Pancreas (tissue), 10 donors: Measurements from ENCODE around the gene APOC4. TPM values are rescaled to one million over a fixed set of nuclear protein-coding genes. Genes with fewer than 3 reads are reported as not detected.

Experiments used
- ATAC-seq, 4 donors: fragments of 200-7000 bp; cut with Tn5 transposase; one replicate each; pipeline versions ENCODE4 v1.8.0 to v1.9.1; 2020; ENCODE audit warnings: mild to moderate bottlenecking in 4 of 4, moderate library complexity in 4 of 4
- DNase-seq, 6 donors: peaks; one replicate each; pipeline ENCODE4 v3.0.0-alpha.2; 2020
- FAIRE-seq: peaks from 2 replicates; lab custom pipeline; 2012; peaks lifted over from hg19 to GRCh38; lab: Jason Lieb, UNC
- H3K27ac ChIP-seq, 4 donors: fragments of 200-600 bp; sonication (generic); 1 replicate in 3 of 4; 2 replicates in 1 of 4; pipeline versions ENCODE4 v1.5.0 to v1.8.0; 2020
- H3K27me3 ChIP-seq, 4 donors: fragments of 200-600 bp; one replicate each; pipeline ENCODE4 v1.8.0; 2021
- H3K36me3 ChIP-seq, 3 donors: fragments of 200-600 bp; sonication (generic) in 1 of 3; one replicate each; pipeline versions ENCODE4 v1.5.0 to v1.8.0; 2020 to 2021
- H3K4me1 ChIP-seq, 3 donors: fragments of 200-600 bp; one replicate each; pipeline ENCODE4 v1.8.0; 2021
- H3K4me3 ChIP-seq, 4 donors: fragments of 200-600 bp; sonication (generic) in 2 of 4; one replicate each; pipeline versions ENCODE4 v1.5.0 to v1.8.0; 2020 to 2021
- H3K9me3 ChIP-seq, 4 donors: fragments of 200-600 bp; one replicate each; pipeline ENCODE4 v1.8.0; 2021
- WGBS, 2 donors: extraction: QIAGEN DNeasy Blood & Tissue Kit; methylation state at CpG; one replicate each; pipeline ENCODE4 v1.1.7; 2013; 5-methylcytosine and 5-hydroxymethylcytosine counted together
- intact Hi-C, 3 donors: fragments of 100-400 bp; cut with DNase I; formaldehyde crosslinking; loops; one replicate each; pipeline versions ENCODE4 v1.11.1 to v1.14.2; 2022
- polyA plus RNA-seq, 2 donors: library from polyadenylated mRNA; stranded (reverse); fragments of 200-250 nt; gene quantifications; one replicate each; pipeline ENCODE4 v1.2.3, GENCODE V29; 2013
- total RNA-seq, 6 donors: library from RNA; stranded (reverse); fragmentation: NEBNext Ultra II Directional in 4 of 6; extraction: Animal tissue kit (Norgen Biotek cat#: 25700) in 4 of 6; gene quantifications; one replicate each; pipeline versions ENCODE4 v1.2.1 to v1.2.4, GENCODE V29; 2021 to 2023
- TF ChIP-seq, protein P1 (sequence below), 4 donors: fragments of 200-600 bp; sonication (generic) in 3 of 4; IDR thresholded peaks; one replicate each; pipeline versions ENCODE4 v1.5.0 to v1.8.0; 2021; ENCODE audit warnings: antibody characterized with exemption in 4 of 4
- donor health status: healthy with polysubstance abuse.
- donor health status: DM: no; HTN: no; CAD: no; lungs with moderate emphysema.
- donor health status: DM: no; HTN: no; CAD: no.
- donor health status: control.
- donor health status: control.
- donor health status: Bipolar disorder and iron deficiency.
- donor health status: DM: yes; HTN: yes; CAD: no.
- donor health status: DM: no; HTN: no; CAD: no.
- donor health status: DM: no; HTN: no; CAD: no.
- donor health status: DM: yes; HTN: yes; CAD: no.

Gene APOC4
- total and polyA plus RNA-seq, 8 donors = 0.47 TPM; not detected in 7

DNA sequence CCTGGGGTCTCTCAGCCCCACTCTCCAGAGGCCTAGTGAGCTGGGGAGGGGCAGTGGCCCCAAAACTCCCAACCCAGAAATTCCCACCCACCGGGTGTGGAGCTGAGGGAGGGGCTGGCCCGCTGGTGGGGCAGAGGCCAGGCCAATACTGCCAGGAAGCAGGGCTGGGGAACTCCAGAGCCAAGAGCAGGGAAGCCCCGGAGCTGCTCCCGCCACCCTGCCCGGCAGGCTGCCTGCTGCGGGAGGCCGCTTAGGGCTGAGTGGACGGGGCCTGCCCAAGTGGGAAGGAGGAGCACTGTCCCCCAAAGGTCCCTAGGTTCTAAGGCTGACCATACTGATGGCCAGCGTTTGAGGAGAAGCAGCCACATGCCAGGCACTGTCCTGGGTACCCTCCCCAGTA lies 46.2 kb downstream of the APOC4 start:
- ATAC-seq = peak in 1 of 4 donors; percentile 37
- DNase-seq = no peak
- peaks cover 0 to 31% (median 8%) of the 10 kb centered on the region in 3 donors for H3K36me3 ChIP-seq
- H3K9me3 ChIP-seq = no peaks in the 10 kb centered on the region
- FAIRE-seq = no peak
- TF ChIP-seq, protein P1, sequence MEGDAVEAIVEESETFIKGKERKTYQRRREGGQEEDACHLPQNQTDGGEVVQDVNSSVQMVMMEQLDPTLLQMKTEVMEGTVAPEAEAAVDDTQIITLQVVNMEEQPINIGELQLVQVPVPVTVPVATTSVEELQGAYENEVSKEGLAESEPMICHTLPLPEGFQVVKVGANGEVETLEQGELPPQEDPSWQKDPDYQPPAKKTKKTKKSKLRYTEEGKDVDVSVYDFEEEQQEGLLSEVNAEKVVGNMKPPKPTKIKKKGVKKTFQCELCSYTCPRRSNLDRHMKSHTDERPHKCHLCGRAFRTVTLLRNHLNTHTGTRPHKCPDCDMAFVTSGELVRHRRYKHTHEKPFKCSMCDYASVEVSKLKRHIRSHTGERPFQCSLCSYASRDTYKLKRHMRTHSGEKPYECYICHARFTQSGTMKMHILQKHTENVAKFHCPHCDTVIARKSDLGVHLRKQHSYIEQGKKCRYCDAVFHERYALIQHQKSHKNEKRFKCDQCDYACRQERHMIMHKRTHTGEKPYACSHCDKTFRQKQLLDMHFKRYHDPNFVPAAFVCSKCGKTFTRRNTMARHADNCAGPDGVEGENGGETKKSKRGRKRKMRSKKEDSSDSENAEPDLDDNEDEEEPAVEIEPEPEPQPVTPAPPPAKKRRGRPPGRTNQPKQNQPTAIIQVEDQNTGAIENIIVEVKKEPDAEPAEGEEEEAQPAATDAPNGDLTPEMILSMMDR (IDR thresholded peaks at IDR 0.05) = no peak
- WGBS, 2 donors = 87 to 91% methylated on average over 9 of the region's 9 CpGs
- no peak overlapping the region for H3K4me3 ChIP-seq
- H3K27me3 ChIP-seq = no peaks in the 10 kb centered on the region
- intact Hi-C loops = no loop called here
- no peaks in the 10 kb centered on the region for H3K4me1 ChIP-seq
- no peak overlapping the region for H3K27ac ChIP-seq

DNA sequence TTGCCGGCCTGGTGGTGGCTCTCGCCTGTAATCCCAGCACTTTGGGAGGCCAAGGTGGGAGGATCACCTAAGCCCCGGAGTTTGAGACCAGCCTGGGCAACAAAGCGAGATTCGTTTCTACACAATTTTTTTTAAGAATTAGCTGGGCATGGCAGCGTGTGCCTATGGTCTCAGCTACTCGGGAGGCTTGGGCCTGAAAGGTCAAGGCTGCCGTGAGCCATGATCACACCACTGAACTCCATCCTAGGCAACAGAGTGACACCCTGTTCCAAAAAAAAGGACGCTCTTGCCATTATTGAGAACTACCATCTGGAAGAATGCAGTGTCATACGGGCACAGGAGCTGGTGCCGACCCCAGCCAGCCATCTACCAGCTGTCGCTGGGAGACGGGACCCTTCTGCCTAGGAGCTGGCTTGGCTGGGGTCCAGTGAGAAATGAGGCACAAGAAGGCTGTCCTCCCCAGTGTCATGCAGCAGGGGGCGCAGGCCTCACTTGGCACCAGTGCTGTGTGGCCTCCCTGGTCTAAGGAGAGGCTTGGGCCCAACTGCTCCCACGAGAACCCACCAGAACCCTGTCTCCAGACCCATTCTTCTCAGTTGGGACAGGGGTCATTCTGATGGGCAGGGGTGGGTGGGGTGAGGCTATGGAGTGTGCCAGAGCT lies 47.0 kb downstream of the APOC4 start:
- Histone ChIP-seq H3K9me3 (no peaks in the 10 kb centered on the region), H3K36me3 (peaks cover 0 to 31% (median 8%) of the 10 kb centered on the region in 3 donors), H3K27me3 (no peaks in the 10 kb centered on the region), H3K27ac (no peak overlapping the region), H3K4me1 (no peaks in the 10 kb centered on the region), H3K4me3 (no peak overlapping the region)
- FAIRE-seq (no peak), ATAC-seq (peak; percentile 41 to 68 (median 66)), DNase-seq (peak in 5 of 6 donors; percentile 39 to 78 (median 67))
- intact Hi-C loops = no loop called here
- WGBS, 2 donors = 77 to 79% methylated on average over 15 of the region's 15 CpGs
- TF ChIP-seq, protein P1 (IDR thresholded peaks at IDR 0.05) = peak; percentile 10 to 33 (median 20)

DNA sequence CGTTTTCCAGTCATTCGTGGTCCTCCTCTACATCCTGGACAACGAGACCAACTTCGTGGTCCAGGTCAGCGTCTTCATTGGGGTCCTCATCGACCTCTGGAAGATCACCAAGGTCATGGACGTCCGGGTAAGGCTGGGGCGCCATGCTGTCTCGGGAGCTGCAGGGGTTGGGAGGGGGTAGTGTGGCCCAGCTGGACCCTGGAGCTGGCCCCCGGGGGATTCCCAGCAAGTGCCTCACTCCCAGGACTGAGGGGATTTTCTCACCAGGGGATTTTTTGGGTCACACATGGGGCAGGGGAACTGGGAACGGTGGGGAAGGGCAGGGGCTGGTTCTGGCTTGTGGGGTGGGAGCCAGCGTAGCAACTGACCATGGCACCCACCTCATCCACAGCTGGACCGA lies 48.4 kb downstream of the APOC4 start:
- Histone ChIP-seq H3K27me3 (no peaks in the 10 kb centered on the region), H3K4me3 (no peak overlapping the region), H3K27ac (no peak overlapping the region), H3K9me3 (no peaks in the 10 kb centered on the region), H3K36me3 (peaks cover 0 to 31% (median 8%) of the 10 kb centered on the region in 3 donors), H3K4me1 (no peaks in the 10 kb centered on the region)
- WGBS, 2 donors = 85 to 88% methylated on average over 14 of the region's 14 CpGs
- peak in 1 of 4 donors; percentile 23 for ATAC-seq
- intact Hi-C loops = no loop called here
- FAIRE-seq = no peak
- DNase-seq = no peak
- TF ChIP-seq, protein P1 (IDR thresholded peaks at IDR 0.05) = no peak

DNA sequence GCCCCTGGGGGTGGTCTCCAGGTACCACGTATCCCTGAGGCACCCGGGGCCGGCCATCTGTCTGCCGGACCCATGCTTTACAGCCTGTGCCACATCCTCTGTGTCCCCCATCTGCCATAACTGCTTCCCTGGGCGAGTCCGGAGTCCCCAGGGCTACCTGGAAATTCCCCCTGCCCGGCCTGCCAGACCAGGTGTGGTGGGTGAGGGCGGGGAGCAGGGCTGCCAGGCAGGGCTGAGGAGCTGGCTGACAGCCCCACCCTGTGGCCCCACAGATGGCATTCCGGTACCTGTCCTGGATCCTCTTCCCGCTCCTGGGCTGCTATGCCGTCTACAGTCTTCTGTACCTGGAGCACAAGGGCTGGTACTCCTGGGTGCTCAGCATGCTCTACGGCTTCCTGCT lies 48.9 kb downstream of the APOC4 start:
- Histone ChIP-seq H3K36me3 (peaks cover 0 to 31% (median 8%) of the 10 kb centered on the region in 3 donors), H3K4me1 (no peaks in the 10 kb centered on the region), H3K27ac (no peak overlapping the region), H3K9me3 (no peaks in the 10 kb centered on the region), H3K27me3 (no peaks in the 10 kb centered on the region), H3K4me3 (no peak overlapping the region)
- WGBS, 2 donors = 89 to 93% methylated on average over 12 of the region's 12 CpGs
- DNase-seq (no peak), FAIRE-seq (no peak), ATAC-seq (peak in 1 of 4 donors; percentile 56)
- intact Hi-C loops = no loop called here
- TF ChIP-seq, protein P1 (IDR thresholded peaks at IDR 0.05) = no peak
